ENCODE data around the gene CSF2RB. TPM values are rescaled to one million over a fixed set of nuclear protein-coding genes. Genes with fewer than 3 reads are reported as not detected.

The CSF2RB gene
- total RNA-seq, 1 experiment from 2014 or later = not detected

DNA sequence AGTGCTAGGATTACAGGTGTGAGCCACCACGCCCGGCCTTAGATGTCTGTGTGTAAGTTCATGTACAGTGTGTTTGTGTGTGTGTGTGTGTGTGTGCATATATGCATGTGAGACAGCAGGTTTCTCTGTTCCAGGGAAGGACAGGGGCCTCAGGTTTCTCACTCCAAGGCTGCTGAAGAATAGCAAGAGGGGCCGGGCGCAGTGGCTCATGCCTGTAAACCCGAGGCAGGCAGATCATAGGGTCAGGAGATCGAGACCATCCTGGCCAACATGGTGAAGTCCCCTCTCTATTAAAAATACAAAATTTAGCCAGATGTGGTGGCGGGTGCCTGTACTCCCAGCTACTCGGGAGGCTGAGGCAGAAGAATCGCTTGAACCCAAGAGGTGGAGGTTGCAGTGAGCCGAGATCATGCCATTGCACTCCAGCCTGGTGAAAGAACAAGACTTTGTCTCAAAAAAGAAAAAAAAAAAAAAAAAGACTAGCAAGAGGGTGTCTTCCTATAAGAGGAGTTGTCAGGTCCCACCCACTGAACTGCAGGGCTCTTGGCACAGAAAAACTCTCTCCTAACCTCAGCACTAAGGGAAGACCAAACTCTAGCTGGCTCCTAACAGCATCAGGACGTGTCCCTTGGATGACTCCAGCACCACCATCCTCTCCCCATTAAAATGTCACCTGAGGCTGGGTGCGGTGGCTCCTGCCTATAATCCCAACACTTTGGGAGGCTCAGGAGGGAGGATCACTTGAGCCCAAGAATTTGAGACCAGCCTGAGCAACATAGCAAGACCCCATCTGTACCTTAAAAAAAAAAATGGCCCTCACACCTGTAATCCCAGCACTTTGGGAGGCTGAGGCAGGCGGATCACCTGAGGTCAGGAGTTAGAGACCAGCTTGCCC, 65.8 kb downstream of the CSF2RB start:
- no peak for TF ChIP-seq EZH2 (IDR thresholded peaks at IDR 0.05; ENCODE audit: low read depth)
- TF ChIP-seq, protein P1, sequence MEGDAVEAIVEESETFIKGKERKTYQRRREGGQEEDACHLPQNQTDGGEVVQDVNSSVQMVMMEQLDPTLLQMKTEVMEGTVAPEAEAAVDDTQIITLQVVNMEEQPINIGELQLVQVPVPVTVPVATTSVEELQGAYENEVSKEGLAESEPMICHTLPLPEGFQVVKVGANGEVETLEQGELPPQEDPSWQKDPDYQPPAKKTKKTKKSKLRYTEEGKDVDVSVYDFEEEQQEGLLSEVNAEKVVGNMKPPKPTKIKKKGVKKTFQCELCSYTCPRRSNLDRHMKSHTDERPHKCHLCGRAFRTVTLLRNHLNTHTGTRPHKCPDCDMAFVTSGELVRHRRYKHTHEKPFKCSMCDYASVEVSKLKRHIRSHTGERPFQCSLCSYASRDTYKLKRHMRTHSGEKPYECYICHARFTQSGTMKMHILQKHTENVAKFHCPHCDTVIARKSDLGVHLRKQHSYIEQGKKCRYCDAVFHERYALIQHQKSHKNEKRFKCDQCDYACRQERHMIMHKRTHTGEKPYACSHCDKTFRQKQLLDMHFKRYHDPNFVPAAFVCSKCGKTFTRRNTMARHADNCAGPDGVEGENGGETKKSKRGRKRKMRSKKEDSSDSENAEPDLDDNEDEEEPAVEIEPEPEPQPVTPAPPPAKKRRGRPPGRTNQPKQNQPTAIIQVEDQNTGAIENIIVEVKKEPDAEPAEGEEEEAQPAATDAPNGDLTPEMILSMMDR (conservative IDR thresholded peaks at IDR 0.05) = no peak
- POLR2A ChIA-PET (ENCODE audit: unreplicated experiment) = no interaction called here
- Histone ChIP-seq H3F3A (ENCODE audit: insufficient read depth, low read depth) (no peaks in the 10 kb centered on the region), H3K79me2 (ENCODE audit: low read depth) (no peaks in the 10 kb centered on the region), H3K4me3 (no peak overlapping the region), H3K27me3 (ENCODE audit: insufficient read depth, low read depth) (no peaks in the 10 kb centered on the region), H3K4me1 (replicated peaks; ENCODE audit: insufficient read depth) (peaks cover 5% of the 10 kb centered on the region), H3K4me2 (no peak overlapping the region), H3K9me2 (ENCODE audit: insufficient read depth) (no peaks in the 10 kb centered on the region), H4K20me1 (ENCODE audit: insufficient read depth) (no peaks in the 10 kb centered on the region), H3K36me3 (ENCODE audit: low read depth) (no peaks in the 10 kb centered on the region), H3K9me3 (ENCODE audit: insufficient read depth, low read depth) (no peaks in the 10 kb centered on the region), H2AFZ (no peak overlapping the region), H3K27ac (no peak overlapping the region)
- intact Hi-C loops (cut with micrococcal nuclease; ENCODE audit: unreplicated experiment) = no loop called here
- no peak for DNase-seq
- CTCF ChIA-PET = interaction anchor here (1.4 kb wide), 1 partner anchor 203 kb away, joined by 3 read pairs; the partner anchor contains the start of gene IFT27
- no TSS peak for BruUV-seq (replicated peaks)

DNA sequence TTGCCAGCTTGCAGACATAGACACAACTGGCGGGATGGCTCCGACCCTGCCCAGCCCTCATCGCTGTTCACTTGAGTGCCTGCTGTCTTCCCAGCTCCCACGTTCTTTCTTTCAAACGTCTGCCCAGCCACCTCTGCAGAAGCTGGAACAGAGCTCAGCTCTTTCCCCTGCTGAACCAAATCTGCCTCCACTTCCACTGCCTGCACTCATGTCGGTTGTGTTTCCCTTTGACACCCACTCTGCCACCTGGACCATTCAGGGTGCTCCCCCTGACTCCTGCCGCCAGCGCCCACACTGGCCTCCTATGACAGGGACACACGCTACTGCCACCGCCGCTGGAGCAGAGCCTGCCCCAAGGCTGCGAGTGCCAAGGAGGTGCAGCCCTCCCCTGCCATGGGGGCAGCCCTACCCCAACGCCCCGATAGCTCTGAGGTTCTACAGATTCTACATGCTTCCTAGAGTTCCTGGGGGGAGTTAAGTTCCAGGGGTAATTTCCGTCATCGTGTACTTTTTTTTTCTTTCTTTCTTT, 67.9 kb downstream of the CSF2RB start:
- no peak overlapping the region for H3K27ac ChIP-seq
- TF ChIP-seq, protein P1 (conservative IDR thresholded peaks at IDR 0.05) = no peak
- no peak for TF ChIP-seq EZH2 (IDR thresholded peaks at IDR 0.05; ENCODE audit: low read depth)
- H4K20me1 ChIP-seq (ENCODE audit: insufficient read depth) = no peaks in the 10 kb centered on the region
- no peaks in the 10 kb centered on the region for H3F3A ChIP-seq (ENCODE audit: insufficient read depth, low read depth)
- peaks cover 11% of the 10 kb centered on the region for H3K9me3 ChIP-seq (ENCODE audit: insufficient read depth, low read depth)
- intact Hi-C loops (cut with micrococcal nuclease; ENCODE audit: unreplicated experiment) = no loop called here
- CTCF ChIA-PET = interaction anchor here (0.6 kb wide), 1 partner anchor 363 kb away, joined by 4 read pairs; no protein-coding TSS in a partner anchor
- no peaks in the 10 kb centered on the region for H3K9me2 ChIP-seq (ENCODE audit: insufficient read depth)
- no peak overlapping the region for H3K4me2 ChIP-seq
- no peaks in the 10 kb centered on the region for H3K36me3 ChIP-seq (ENCODE audit: low read depth)
- no peaks in the 10 kb centered on the region for H3K27me3 ChIP-seq (ENCODE audit: insufficient read depth, low read depth)
- no TSS peak for BruUV-seq (replicated peaks)
- peaks cover 5% of the 10 kb centered on the region for H3K4me1 ChIP-seq (replicated peaks; ENCODE audit: insufficient read depth)
- DNase-seq = no peak
- H2AFZ ChIP-seq = no peak overlapping the region
- H3K4me3 ChIP-seq = no peak overlapping the region
- no peaks in the 10 kb centered on the region for H3K79me2 ChIP-seq (ENCODE audit: low read depth)
- POLR2A ChIA-PET (ENCODE audit: unreplicated experiment) = interaction anchor here (0.6 kb wide), 2 partner anchors 17 to 185 kb away, joined by 3 to 4 read pairs; no protein-coding TSS in a partner anchor

DNA sequence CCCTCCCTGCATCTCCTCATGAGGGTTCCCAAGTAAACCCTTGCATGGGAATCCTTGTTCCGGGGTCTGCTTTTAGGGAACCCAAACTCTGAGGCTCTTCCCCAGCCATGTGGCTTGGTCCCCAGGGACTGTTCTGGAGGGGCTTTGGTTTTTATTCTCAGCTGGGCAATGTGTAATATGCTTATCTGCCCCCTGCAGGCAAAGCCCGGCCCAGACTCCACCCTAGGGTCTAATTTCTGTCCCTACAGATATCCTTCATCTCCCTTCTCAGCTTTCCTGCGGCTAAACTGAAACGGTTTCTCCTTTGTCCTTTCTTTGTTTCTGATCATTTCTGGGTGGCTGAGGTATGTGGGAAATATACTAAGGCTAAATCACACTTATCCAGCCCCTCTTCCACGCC, 68.7 kb downstream of the CSF2RB start:
- no peak for DNase-seq
- H3K27ac ChIP-seq = no peak overlapping the region
- H3K4me3 ChIP-seq = no peak overlapping the region
- no TSS peak for BruUV-seq (replicated peaks)
- POLR2A ChIA-PET (ENCODE audit: unreplicated experiment) = no interaction called here
- H3K79me2 ChIP-seq (ENCODE audit: low read depth) = no peaks in the 10 kb centered on the region
- H3K27me3 ChIP-seq (ENCODE audit: insufficient read depth, low read depth) = no peaks in the 10 kb centered on the region
- intact Hi-C loops (cut with micrococcal nuclease; ENCODE audit: unreplicated experiment) = no loop called here
- H3K36me3 ChIP-seq (ENCODE audit: low read depth) = no peaks in the 10 kb centered on the region
- peaks cover 16% of the 10 kb centered on the region for H3K9me3 ChIP-seq (ENCODE audit: insufficient read depth, low read depth)
- no peaks in the 10 kb centered on the region for H4K20me1 ChIP-seq (ENCODE audit: insufficient read depth)
- no peak overlapping the region for H3K4me2 ChIP-seq
- H3K9me2 ChIP-seq (ENCODE audit: insufficient read depth) = no peaks in the 10 kb centered on the region
- no peak for TF ChIP-seq EZH2 (IDR thresholded peaks at IDR 0.05; ENCODE audit: low read depth)
- TF ChIP-seq, protein P1 (conservative IDR thresholded peaks at IDR 0.05) = no peak; the same call in 1 of the 2 replicates
- CTCF ChIA-PET = interaction anchor here (0.6 kb wide), 1 partner anchor 364 kb away, joined by 4 read pairs; no protein-coding TSS in a partner anchor
- H3F3A ChIP-seq (ENCODE audit: insufficient read depth, low read depth) = no peaks in the 10 kb centered on the region
- no peak overlapping the region for H2AFZ ChIP-seq
- peaks cover 5% of the 10 kb centered on the region for H3K4me1 ChIP-seq (replicated peaks; ENCODE audit: insufficient read depth)
